Measurements from ENCODE around the gene ZFPM1. TPM values are rescaled to one million over a fixed set of nuclear protein-coding genes. Genes with fewer than 3 reads are reported as not detected.
"Not testable (repeated sequence)": the region's sequence is repeated elsewhere in the genome, so short reads cannot be mapped to it uniquely, and the experiment has no call there.

The ZFPM1 gene
- total RNA-seq, 2 donors from 2014 or later: 4.1 to 21.5 TPM

DNA sequence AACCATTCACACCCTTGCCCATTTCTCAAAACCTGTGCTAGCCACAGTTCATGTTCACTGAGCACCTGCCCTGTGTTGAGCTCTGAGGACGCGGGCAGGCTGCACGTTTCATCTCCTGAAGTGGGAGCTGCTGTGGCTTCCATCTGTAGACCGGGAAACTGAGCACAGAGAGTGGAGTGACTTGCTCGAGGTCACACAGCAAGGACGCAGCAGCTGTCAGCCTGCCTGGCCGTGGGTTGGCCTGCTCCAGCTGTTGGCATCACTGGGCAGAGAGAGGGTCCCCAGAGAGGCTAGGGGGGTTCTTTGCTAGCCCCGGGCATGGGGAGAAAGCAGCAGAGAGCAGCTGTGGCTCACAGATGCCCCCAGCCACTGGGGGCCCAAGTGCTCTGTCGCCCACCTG, 28.8 kb downstream of the ZFPM1 start:
- H3K36me3 ChIP-seq: no peaks in the 10 kb centered on the region
- no peak overlapping the region for H3K27ac ChIP-seq
- no peaks in the 10 kb centered on the region for H3K4me1 ChIP-seq (replicated peaks)
- no peak for TF ChIP-seq POLR2A (IDR thresholded peaks at IDR 0.05)
- no peaks in the 10 kb centered on the region for H3K9me3 ChIP-seq
- intact Hi-C loops (cut with DNase I): no loop called here
- H3K4me3 ChIP-seq: no peak overlapping the region
- no peaks in the 10 kb centered on the region for H3K27me3 ChIP-seq (replicated peaks; ENCODE audit: insufficient read depth)
- 91% methylated on average over 9 of the region's 9 CpGs for WGBS
- DNase-seq (ENCODE audit: low spot score): no peak

DNA sequence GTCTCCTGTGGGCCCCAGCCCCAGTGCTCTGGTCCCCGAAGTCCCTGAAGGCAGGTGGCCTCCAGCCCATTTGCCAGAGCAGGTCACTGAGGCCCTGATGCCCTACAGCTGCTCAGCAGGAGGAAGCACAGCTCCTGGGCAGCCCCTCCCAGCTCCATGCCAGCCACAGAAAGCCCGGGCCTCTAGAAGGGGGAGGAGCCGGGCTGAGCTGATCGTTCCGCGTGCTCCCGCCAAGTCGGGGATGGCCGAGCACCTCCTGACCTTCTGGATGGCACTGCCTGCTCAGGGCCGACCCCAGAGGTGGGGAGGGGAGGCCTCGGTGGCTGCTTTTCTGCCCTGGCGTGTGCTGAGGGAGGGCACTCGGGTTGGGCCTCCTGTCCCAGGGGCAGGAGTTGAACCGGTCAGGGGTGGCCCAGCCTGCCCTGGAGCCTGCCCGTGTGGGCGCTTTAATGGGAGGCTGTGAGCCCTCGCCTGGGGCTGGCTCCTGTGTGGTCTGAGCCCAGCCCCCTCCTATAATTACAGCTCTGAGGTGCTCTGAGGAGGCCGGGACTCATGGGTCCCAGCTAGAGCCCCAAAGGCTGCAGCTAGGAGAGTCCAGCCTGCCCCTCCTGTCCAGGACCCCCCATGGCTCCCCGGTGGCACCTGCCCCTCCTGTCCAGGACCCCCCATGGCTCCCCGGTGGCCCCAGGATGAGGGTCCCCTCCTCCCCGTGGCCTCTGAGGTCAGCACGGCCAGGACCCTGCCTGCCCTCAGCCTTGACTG, 29.7 kb downstream of the ZFPM1 start:
- Histone ChIP-seq H3K27ac (no peak overlapping the region), H3K9me3 (no peaks in the 10 kb centered on the region), H3K36me3 (no peaks in the 10 kb centered on the region), H3K4me1 (replicated peaks) (no peaks in the 10 kb centered on the region), H3K27me3 (replicated peaks; ENCODE audit: insufficient read depth) (no peaks in the 10 kb centered on the region), H3K4me3 (no peak overlapping the region)
- TF ChIP-seq POLR2A (IDR thresholded peaks at IDR 0.05) (no peak), POLR2AphosphoS5 (IDR thresholded peaks at IDR 0.05) (no peak)
- TF ChIP-seq, protein P1, sequence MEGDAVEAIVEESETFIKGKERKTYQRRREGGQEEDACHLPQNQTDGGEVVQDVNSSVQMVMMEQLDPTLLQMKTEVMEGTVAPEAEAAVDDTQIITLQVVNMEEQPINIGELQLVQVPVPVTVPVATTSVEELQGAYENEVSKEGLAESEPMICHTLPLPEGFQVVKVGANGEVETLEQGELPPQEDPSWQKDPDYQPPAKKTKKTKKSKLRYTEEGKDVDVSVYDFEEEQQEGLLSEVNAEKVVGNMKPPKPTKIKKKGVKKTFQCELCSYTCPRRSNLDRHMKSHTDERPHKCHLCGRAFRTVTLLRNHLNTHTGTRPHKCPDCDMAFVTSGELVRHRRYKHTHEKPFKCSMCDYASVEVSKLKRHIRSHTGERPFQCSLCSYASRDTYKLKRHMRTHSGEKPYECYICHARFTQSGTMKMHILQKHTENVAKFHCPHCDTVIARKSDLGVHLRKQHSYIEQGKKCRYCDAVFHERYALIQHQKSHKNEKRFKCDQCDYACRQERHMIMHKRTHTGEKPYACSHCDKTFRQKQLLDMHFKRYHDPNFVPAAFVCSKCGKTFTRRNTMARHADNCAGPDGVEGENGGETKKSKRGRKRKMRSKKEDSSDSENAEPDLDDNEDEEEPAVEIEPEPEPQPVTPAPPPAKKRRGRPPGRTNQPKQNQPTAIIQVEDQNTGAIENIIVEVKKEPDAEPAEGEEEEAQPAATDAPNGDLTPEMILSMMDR (IDR thresholded peaks at IDR 0.05): no peak
- intact Hi-C loops (cut with DNase I): no loop called here
- DNase-seq (ENCODE audit: low spot score): no peak
- 82% methylated on average over 18 of the region's 22 CpGs for WGBS

DNA sequence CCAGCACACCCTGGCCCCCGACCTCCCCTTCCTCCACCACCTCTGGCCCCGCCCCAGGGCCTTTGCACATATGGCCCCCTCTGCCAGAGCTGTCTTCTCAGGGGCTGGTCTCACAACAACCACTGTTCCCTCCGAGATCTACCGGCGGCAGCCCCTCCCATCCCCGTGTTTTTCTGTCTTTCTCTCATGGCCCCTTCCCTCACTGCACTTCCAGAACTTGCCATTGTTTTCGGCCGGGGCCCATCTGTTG, 30.2 kb downstream of the ZFPM1 start:
- no peaks in the 10 kb centered on the region for H3K4me1 ChIP-seq (replicated peaks)
- H3K27ac ChIP-seq: no peak overlapping the region
- intact Hi-C loops (cut with DNase I): no loop called here
- no peak overlapping the region for H3K4me3 ChIP-seq
- DNase-seq (ENCODE audit: low spot score): no peak
- H3K36me3 ChIP-seq: no peaks in the 10 kb centered on the region
- TF ChIP-seq, protein P1 (IDR thresholded peaks at IDR 0.05): no peak
- TF ChIP-seq POLR2A (IDR thresholded peaks at IDR 0.05) (no peak), POLR2AphosphoS5 (IDR thresholded peaks at IDR 0.05) (no peak)
- no peaks in the 10 kb centered on the region for H3K9me3 ChIP-seq
- 77% methylated on average over 8 of the region's 8 CpGs for WGBS
- H3K27me3 ChIP-seq (replicated peaks; ENCODE audit: insufficient read depth): no peaks in the 10 kb centered on the region

DNA sequence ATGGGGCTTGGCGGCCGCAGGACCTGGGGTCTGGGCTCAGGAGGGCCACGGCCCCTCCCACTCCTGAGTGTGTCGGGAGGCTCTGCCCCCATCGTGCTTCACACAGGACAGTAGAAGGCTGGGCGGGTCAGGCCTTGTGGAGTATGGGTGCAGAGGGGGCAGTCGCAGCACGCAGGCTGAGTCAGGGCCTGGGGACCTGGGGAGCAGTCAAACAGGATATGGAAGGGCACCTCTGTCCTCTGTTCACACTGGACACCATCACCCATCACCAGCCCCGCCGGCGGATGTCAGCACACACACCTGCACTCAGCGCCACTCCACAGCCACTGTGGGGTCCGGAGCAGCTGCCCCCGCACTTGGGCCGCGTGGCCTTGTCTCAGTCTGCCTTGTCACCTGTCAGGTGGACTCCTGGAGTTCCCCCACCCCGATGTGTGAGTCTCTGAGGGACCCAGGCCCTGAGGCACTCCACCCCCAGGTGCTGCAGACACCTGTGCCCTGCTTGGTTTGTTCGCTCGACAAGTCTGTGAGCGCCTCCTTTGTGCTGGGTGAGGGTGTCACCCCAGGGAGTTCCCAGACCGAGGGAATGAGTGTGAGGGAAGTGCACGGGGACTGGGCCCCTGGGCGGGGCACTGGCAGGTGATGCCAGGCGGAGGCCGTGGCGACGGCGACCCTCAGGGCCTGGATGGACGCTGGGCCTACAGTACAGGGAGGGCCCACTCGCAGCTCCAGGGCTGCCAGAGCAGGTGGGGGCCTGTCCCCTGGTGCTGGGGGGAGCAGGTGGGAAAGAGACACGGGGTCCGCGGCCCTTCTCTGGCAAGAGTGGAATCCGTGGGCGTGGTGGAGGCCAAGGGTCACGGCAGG, 31.7 kb downstream of the ZFPM1 start:
- Histone ChIP-seq H3K4me1 (replicated peaks) (no peaks in the 10 kb centered on the region), H3K27me3 (replicated peaks; ENCODE audit: insufficient read depth) (no peaks in the 10 kb centered on the region), H3K4me3 (no peak overlapping the region), H3K27ac (no peak overlapping the region), H3K9me3 (no peaks in the 10 kb centered on the region), H3K36me3 (no peaks in the 10 kb centered on the region)
- no peak for DNase-seq (ENCODE audit: low spot score)
- no peak for TF ChIP-seq POLR2A (IDR thresholded peaks at IDR 0.05)
- TF ChIP-seq, protein P1 (IDR thresholded peaks at IDR 0.05): no peak
- intact Hi-C loops (cut with DNase I): no loop called here
- WGBS: 89% methylated on average over 36 of the region's 36 CpGs

DNA sequence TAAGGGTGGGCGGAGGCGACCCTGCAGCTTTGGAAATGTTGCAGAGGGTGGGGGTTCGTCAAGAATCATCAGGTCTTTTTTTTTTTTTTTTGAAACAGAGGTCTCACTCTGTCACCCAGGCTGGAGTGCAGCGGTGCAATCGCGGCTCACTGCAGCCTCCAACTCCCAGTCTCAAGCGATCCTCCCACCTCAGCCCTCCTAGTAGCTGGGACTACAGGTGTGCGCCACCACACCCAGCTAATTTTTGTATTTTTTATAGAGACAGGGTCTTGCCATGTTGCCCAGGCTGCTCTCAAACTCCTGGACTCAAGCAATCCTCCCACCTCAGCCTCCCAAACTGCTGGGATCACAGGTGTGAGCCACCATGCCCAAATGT, 32.3 kb downstream of the ZFPM1 start:
- H3K27me3 ChIP-seq (replicated peaks; ENCODE audit: insufficient read depth); H3K27ac ChIP-seq; DNase-seq (ENCODE audit: low spot score); H3K4me1 ChIP-seq (replicated peaks); H3K4me3 ChIP-seq; intact Hi-C loops (cut with DNase I); H3K36me3 ChIP-seq; H3K9me3 ChIP-seq: not testable (repeated sequence)
- 100% methylated on average over 8 of the region's 8 CpGs for WGBS

Data from prostate gland (tissue), 2 donors.